HG03064 (cell line): ENCODE results near the gene CT45A9.
"Not testable (repeated sequence)": the region's sequence is repeated elsewhere in the genome, so short reads cannot be mapped to it uniquely, and the experiment has no call there.

ENCODE experiments used
- ATAC-seq: cut with Tn5 transposase; IDR thresholded peaks from one replicate; pipeline ENCODE4 v1.9.1; 2021; ENCODE audit warnings: low read depth; ENCODE audit not compliant: unreplicated experiment

The CT45A9 gene, protein sequence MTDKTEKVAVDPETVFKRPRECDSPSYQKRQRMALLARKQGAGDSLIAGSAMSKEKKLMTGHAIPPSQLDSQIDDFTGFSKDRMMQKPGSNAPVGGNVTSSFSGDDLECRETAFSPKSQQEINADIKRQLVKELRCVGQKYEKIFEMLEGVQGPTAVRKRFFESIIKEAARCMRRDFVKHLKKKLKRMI

GRCh38 chrX:135871712-135872111, at the start of gene CT45A9:
Gene CT45A9 (minus strand): TSS chrX:135871812. CDS start chrX:135868061, 3,751 bp downstream.
- ATAC-seq = not testable (repeated sequence)

GRCh38 chrX:135920516-135920915, 48.9 kb upstream of the CT45A9 start:
- ATAC-seq = not testable (repeated sequence)

GRCh38 chrX:135914404-135914803, 42.8 kb upstream of the CT45A9 start:
- no peak for ATAC-seq

DNA sequence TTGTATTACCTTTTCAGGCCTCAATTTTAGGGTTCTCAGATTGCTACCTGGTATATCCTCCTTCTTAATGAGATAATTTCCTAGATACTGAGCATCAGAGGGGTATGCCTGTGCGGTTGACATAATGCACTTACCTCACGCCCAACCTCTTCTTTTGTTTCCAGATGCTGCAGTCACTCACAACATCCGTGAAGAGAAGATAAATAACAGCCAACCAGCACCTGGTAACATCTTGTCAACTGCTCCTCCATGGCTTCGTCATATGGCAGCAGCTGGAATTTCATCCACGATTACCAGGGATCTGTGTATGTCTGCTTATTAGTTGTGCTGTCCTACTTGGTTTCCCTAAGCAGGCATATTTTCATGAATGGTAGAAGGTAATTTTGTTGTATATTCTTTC, 38.6 kb upstream of the CT45A9 start:
- no peak for ATAC-seq

GRCh38 chrX:135893294-135893817, 21.7 kb upstream of the CT45A9 start, which contains the start of the genes CT45A10 and SAGE1:
Gene CT45A10 (minus strand): TSS chrX:135893444. CDS start chrX:135885344, 8,100 bp downstream.
Gene SAGE1 (plus strand): TSS chrX:135893716. CDS start chrX:135896243, 2,527 bp downstream.
- no peak for ATAC-seq

- no peak for ATAC-seq
Measured at GRCh38 chrX:135892781-135893180, 21.2 kb upstream of the CT45A9 start.

DNA sequence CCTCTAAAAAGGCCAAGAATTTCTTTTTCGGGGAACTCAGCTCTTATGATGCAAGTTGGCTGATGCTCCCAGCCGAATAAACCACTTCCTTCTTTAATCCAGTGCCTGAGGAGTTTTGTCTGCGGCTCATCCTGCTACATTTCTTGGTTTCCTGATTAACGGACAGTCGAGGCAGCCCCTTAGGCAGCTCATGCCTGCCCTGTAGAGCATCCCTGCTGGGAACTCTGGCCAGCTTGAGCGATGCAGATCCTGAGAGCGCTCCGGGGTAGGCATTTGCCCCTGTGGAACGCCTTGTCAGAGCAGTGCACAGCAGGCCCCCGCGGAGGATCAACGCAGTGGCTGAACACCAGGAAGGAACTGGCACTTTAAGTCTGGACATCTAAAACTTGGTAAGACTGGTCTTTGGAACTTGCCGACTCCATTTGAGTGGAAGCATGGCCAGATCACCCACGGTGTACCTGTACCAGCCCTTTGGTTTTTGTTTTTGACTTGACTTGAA, 18.5 kb upstream of the CT45A9 start:
- ATAC-seq = no peak

- not testable (repeated sequence) for ATAC-seq
Measured at GRCh38 chrX:135888976-135889375, 17.4 kb upstream of the CT45A9 start.

DNA sequence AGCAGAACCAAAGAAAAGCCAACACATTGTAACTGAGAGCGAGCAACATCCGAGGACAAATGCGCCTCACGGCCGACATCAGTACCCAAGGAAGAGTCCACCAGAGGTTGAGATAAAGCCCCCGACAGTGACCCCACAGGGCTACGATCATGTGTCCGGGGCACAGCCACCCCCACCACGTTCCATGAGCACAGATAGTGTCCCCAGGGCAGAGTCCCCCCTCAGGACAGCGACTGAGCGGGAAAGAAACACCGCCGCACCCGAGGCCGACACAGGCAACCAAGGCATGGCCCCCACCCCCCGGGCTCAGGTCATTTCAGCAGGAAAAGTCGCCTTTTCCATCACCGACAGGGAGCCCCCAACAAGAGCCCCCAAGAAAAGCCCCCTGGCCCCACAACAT, 16.6 kb upstream of the CT45A9 start:
- not testable (repeated sequence) for ATAC-seq

GRCh38 chrX:135882741-135883140, 11.1 kb upstream of the CT45A9 start:
- ATAC-seq = not testable (repeated sequence)

DNA sequence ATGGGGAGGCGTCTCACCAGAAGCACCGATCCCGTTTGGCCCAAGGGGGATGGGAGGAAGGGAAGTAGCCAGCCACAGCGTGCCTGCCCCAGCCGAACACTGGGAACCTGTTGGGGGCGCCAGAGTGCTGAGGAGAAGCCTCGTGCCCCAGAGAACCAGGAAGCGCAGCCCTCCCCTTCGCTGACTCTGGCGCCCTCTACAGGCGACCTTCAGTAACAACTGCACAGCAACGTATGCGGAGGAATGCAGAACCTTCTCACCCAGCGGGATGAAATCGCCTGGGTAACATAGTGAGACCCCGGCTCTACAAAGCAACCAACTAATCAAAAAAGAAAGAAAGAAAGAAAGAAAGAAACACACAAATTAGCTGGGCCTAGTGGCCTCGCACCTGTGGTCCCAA, 17.2 kb downstream of the CT45A9 start, which contains the start of gene CT45A8:
TSS of gene CT45A8 (minus strand) at position 101 of the 400 bp plus-strand sequence. CDS start 3,755 bp downstream, outside the sequence.
- not testable (repeated sequence) for ATAC-seq

GRCh38 chrX:135837180-135837579, 34.4 kb downstream of the CT45A9 start, which contains the start of gene CT45A7:
Gene CT45A7 (minus strand): TSS chrX:135837280. CDS start chrX:135833533, 3,747 bp downstream.
- not testable (repeated sequence) for ATAC-seq

- not testable (repeated sequence) for ATAC-seq
Measured at GRCh38 chrX:135819912-135820311, 51.7 kb downstream of the CT45A9 start, which contains the start of gene CT45A2. Gene CT45A2 (minus strand): TSS chrX:135820012. CDS start chrX:135816265, 3,747 bp downstream.
